Tibial artery (tissue), 4 donors: ENCODE results near the gene SRM.

Experiments
- DNase-seq, 2 donors: peaks; one replicate each; pipeline ENCODE4 v3.0.0-alpha.2; 2019
- H3K27ac ChIP-seq, 2 donors: fragments of 200-600 bp; sonication (generic) in 1 of 2; 1 replicate in 1 of 2; 2 replicates in 1 of 2; pipeline ENCODE4 v1.5.1; 2018 to 2019; ENCODE audit warnings: mild to moderate bottlenecking in 1 of 2
- H3K27me3 ChIP-seq, 2 donors: fragments of 200-600 bp; sonication (generic) in 1 of 2; one replicate each; pipeline versions ENCODE4 v1.5.1 to v1.6.0; 2016 to 2019
- H3K36me3 ChIP-seq, 3 donors: fragments of 200-600 bp; sonication (generic) in 2 of 3; one replicate each; pipeline ENCODE4 v1.5.1; 2016 to 2019; ENCODE audit warnings: mild to moderate bottlenecking in 2 of 3
- H3K4me1 ChIP-seq, 4 donors: fragments of 200-600 bp; sonication (generic) in 2 of 4; 1 replicate in 3 of 4; 2 replicates in 1 of 4; pipeline ENCODE4 v1.5.1; 2016 to 2019
- H3K4me3 ChIP-seq, 2 donors: fragments of 200-600 bp; sonication (generic) in 1 of 2; 1 replicate in 1 of 2; 2 replicates in 1 of 2; pipeline ENCODE4 v1.5.1; 2018 to 2019; ENCODE audit warnings: mild to moderate bottlenecking in 2 of 2
- H3K9me3 ChIP-seq, 3 donors: fragments of 200-600 bp; sonication (generic) in 1 of 3; one replicate each; pipeline ENCODE4 v1.5.1; 2016 to 2019
- CTCF ChIP-seq, 2 experiments: fragments of 200-600 bp in 1 of 2; fragments of 450-650 bp in 1 of 2; IDR thresholded peaks; one replicate each; pipeline ENCODE4 v1.5.1; 2017 to 2019; ENCODE audit warnings: antibody characterized with exemption in 2 of 2, mild to moderate bottlenecking in 1 of 2, moderate library complexity in 1 of 2
- intact Hi-C: fragments of 100-400 bp; cut with DNase I; formaldehyde crosslinking; loops from one replicate; pipeline ENCODE4 v1.15.0; 2023; ENCODE audit warnings: low total_unique reads

SRM gene

GRCh38 chr1:11012260-11013159, 47.3 kb downstream of the SRM start, which contains the start of gene TARDBP:
TSS of gene TARDBP (plus strand) at chr1:11012654. CDS start at chr1:11013728, 1,074 bp downstream.
- Histone ChIP-seq H3K36me3 (peaks cover 35 to 40% (median 38%) of the 10 kb centered on the region in 3 donors), H3K27me3 (no peaks in the 10 kb centered on the region), H3K4me3 (peak within 1 kb of the TSS; percentile 77 to 97), H3K27ac (peak within 1 kb of the TSS; percentile 87 to 96), H3K9me3 (no peaks in the 10 kb centered on the region), H3K4me1 (peaks cover 0 to 40% (median 31%) of the 10 kb centered on the region in 4 donors)
- peak; percentile 78 to 92 for DNase-seq
- intact Hi-C loops = loop anchor here (5.0 kb wide), 1 partner anchor 1100 kb away; the partner anchor contains the start of gene CTNNBIP1
- TF ChIP-seq CTCF (IDR thresholded peaks at IDR 0.05) = peak in 1 of 2 experiments; percentile 5
